GM20000 (cell line): ENCODE measurements around the gene FOXP1.

Source experiments
- DNase-seq: peaks from one replicate; pipeline ENCODE4 v3.0.0; 2012; ENCODE audit warnings: low spot score
- CTCF ChIP-seq: IDR thresholded peaks from 2 replicates; pipeline ENCODE4 v1.5.1; 2012; ENCODE audit warnings: mild to moderate bottlenecking, control low read depth; ENCODE audit errors: extremely low read depth, missing control alignments

Gene FOXP1

GRCh38 chr3:71142441-71143161, 440.9 kb downstream of the FOXP1 start:
- TF ChIP-seq CTCF, result no peak
- no peak for DNase-seq

GRCh38 chr3:71140477-71140876, 443.1 kb downstream of the FOXP1 start:
- TF ChIP-seq CTCF, result no peak
- DNase-seq, result no peak

- no peak for TF ChIP-seq CTCF
- no peak for DNase-seq
Measured at GRCh38 chr3:71139496-71139895, 444.0 kb downstream of the FOXP1 start.

- DNase-seq, result no peak
- no peak for TF ChIP-seq CTCF
Measured at GRCh38 chr3:71138410-71138809, 445.1 kb downstream of the FOXP1 start.

GRCh38 chr3:71136276-71136675, 447.3 kb downstream of the FOXP1 start:
- no peak for TF ChIP-seq CTCF
- DNase-seq, result no peak

GRCh38 chr3:71135373-71136088, 448.0 kb downstream of the FOXP1 start:
- TF ChIP-seq CTCF, result no peak
- no peak for DNase-seq

- no peak for TF ChIP-seq CTCF
- no peak for DNase-seq
Measured at GRCh38 chr3:71134521-71134920, 449.0 kb downstream of the FOXP1 start.
